GM19455 (cell line): Measurements from ENCODE around the gene RPTOR.
"Not testable (repeated sequence)": the region's sequence is repeated elsewhere in the genome, so short reads cannot be mapped to it uniquely, and the experiment has no call there.

Source experiments
- ATAC-seq: cut with Tn5 transposase; IDR thresholded peaks from one replicate; pipeline ENCODE4 v1.9.1; 2021; ENCODE audit not compliant: unreplicated experiment

The RPTOR gene

DNA sequence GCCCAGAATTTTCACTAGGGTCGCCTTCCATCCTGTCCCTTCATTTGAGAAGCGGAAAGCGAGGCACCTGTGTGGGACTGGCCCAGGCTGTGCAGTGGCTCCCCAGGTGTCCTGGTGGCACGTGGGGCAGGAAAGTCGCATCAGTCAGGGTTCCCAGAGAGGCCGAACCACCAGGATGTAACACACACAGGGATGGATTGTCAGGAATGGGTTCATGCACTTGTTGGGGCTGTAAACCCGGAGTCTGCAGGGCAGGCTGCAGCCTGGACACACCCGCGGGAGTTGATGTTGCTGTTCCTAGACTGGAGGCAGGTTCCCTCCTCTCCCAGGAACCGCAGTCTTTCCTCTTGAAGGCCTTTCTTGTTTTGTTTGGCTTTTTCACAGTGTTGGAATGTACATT is 30.7 kb upstream of the RPTOR start:
- ATAC-seq = no peak

- ATAC-seq = no peak
Measured at GRCh38 chr17:80516171-80516932, 28.3 kb upstream of the RPTOR start.

GRCh38 chr17:80517641-80518040 is 27.0 kb upstream of the RPTOR start:
- no peak for ATAC-seq

GRCh38 chr17:80518392-80518791 is 26.2 kb upstream of the RPTOR start:
- no peak for ATAC-seq

DNA sequence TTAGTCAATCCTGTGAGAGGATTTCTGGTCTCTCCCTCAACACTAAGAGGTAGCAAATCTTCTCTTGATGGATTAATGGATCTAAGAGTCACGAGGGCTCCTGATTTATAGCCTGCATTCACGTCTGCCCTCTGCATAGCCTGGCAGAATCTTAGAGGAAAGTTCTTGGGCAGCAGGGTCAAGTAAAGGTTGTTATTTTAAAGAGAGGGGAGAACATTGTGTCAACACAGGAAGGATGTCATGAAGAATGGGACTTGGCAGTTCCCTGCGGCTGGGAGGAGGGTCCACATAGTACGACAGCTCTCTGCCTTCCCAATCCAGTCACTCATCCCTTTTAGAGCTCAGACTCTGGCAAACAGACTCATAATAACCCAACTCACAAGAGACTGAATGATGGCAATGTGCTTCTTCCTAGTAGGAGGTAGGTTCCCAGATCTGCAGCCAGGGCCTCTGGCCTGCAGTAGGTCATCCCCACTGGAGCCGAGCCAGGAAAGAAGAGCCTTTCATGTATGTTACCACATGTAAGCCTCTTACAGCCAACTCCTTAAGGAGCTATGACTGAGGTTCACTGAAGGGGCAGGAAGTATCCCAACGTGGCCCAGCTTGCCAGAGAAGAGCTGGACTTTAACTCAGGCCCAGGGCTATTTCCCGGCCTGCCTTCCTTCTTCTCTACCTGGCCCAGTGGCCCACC is 25.4 kb upstream of the RPTOR start:
- ATAC-seq = no peak

- no peak for ATAC-seq
Measured at GRCh38 chr17:80520810-80521455, 23.7 kb upstream of the RPTOR start.

DNA sequence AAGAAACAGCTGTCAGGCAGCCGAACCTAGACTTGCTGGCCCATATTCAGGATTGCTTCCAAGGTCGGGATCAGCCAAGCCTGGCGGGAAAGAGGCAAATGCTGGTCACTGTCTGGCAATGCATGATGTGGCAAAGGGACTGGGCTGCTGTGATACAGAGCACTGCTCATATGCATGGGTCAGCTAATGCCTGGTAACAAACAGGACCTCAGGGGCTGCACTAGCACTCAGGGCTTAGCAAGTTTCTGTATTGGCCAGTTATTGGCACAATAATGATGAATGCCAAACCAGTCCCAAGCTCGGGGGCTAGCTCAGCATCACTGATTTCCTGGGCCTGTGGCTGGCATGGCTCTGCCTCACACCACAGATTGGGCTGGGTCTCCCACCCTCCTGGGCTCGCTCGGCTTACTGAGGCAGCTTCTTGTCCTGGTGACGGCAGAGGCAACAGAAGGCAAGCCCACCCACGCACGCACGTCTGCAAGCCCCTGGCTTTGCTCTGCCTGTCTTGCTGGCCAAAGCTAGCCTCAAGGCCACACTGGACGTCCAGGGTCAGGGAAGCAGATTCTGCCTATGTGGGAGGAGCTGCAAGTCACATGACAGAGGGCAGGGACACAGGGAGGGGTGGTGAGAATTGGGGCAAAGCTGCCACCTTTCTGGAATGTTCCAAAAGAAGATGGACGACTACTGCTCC is 21.4 kb upstream of the RPTOR start:
- no peak for ATAC-seq

- ATAC-seq = no peak
Measured at GRCh38 chr17:80523956-80524712, 20.5 kb upstream of the RPTOR start.

GRCh38 chr17:80526116-80526910 is 18.3 kb upstream of the RPTOR start:
- no peak for ATAC-seq

GRCh38 chr17:80527016-80527645 is 17.5 kb upstream of the RPTOR start:
- no peak for ATAC-seq

- no peak for ATAC-seq
Measured at GRCh38 chr17:80528536-80528935, 16.1 kb upstream of the RPTOR start.

DNA sequence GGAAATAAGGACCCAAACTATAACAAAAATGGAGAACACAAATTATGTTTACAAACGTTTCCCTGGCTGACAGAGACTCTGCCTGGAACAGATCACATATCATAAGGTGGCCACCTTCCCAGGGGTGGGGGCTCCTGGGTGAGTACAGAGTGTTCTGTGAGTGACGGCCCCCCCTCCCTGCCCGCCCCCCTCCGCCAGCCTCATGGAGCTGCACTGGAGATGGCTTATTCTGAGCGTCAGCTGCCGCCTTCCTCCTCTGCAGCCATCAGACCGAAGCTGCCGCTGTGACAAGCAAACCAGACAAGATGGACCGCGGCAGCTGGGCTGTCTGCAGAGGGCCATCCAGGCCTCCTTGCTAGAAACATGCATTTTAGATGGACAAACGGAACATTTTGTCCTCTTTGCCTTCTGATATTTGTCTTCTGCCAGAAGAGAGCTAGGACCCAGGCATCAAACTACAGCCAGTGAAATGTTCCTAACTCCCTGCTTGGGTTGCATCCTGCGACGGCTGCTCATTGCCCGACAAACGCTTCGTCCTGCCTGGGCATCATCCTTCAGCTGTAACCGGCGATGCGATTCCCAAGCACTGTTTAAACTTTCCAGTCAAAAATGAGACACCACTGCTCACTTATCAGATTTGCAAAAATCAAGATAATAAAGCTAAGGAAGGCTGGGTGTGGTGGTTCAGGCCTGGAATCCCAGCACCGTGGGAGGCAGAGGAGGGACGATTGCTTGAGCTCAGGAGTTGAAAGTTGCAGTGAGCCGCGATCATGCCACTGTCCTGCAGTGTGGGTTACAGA is 15.3 kb upstream of the RPTOR start:
- ATAC-seq = no peak

- no peak for ATAC-seq
Measured at GRCh38 chr17:80529904-80530292, 14.7 kb upstream of the RPTOR start.

DNA sequence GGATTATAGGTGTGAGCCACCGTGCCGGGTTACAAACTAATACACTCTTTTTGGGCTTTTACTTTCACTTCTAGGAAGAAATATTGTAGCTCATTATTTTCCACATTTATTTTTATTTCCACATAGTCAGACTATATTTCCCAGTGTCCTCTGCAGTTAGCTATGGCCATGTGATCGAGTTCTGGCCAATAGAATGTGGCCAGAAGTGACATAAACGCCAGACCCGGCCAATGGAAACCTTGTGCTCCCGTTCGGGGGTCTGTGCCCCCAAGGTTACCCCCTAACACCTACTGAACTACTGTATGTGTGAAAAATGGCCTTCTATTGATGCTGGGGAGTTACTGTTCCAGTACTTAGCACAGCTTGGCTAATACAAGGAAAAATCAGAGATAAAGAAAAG is 13.2 kb upstream of the RPTOR start:
- no peak for ATAC-seq

DNA sequence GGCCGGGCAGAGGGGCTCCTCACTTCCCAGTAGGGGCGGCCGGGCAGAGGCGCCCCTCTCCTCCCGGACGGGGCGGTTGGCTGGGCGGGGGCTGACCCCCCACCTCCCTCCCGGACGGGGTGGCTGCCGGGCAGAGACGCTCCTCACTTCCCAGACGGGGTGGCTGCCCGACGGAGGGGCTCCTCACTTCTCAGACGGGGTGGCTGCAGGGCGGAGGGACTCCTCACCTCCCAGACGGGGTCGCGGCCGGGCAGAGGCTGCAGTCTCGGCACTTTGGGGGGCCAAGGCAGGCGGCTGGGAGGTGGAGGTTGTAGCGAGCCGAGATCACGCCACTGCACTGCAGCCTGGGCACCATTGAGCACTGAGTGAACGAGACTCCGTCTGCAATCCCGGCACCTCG is 7.3 kb upstream of the RPTOR start:
- not testable (repeated sequence) for ATAC-seq

DNA sequence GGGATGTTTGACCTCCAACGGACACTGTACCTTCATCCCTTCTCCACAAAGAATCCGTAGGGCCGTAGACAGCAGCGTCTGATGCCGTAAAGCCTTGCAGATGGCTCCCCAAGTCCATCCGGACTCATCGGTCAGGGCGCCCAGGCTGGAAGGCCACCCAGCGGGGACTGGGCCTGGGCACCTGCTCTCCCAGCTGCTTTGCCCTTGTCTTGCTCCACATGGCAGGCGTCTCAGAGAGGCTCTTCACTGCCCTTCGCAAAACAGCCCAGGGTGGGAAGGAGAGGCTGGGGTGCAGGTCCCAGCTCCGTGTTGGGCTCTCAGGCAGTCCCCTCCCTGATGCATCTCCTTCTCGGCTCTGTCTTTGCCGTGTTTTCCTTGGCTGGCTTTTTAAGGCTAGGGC is 6.2 kb upstream of the RPTOR start:
- no peak for ATAC-seq

DNA sequence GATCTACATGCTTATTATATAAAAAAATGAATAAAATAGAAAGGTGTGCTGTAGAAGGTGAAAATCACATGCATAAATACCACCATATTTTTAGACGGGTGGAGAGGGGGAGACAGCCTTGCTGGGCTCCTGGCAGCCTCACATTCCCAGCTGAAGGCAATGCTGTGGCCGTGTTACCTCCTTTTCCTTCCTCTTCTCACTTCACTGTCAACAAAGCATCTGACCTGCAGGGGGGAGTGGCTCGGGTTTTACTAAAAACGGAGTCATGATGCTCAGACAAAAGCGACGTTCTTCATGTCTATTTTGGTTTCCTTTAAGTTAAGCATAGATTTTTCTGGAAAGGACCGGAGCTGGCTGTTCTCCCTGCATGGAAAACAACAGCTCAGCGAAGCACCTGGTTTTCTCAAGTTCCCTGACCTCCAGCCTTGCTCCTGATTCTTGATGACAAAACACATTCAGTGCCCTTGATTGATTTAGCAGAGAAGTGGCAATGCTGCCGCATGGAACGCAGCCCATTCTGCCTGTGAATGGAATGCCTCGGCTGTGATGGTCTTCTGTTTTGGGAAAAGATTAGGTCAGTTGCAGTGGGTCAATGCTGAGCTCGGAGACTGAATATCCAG is 5.5 kb upstream of the RPTOR start:
- ATAC-seq = no peak

- ATAC-seq = no peak
Measured at GRCh38 chr17:80545499-80545826, 825 bp downstream of the RPTOR start.

DNA sequence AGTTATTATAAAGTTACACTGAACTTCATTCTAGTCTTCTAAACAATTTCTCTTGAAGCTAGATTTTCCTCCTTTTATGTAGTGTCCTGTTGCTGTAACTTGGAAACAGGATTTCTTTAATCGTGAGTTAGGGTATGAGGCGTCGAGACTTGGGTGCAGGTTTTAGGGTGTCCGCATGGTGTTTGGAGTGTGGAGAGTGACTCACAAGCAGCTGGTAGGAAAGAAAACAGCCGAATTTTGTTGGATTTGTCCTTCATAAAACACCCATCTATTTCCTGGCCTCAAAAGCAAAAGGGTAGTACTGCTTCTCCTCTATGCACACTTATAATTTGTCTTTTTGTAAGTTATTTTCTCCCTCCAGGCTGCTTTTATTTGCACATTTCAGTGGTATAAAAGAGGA is 1.6 kb downstream of the RPTOR start:
- no peak for ATAC-seq
